ENCODE results near the gene CHIC1. TPM values are rescaled to one million over a fixed set of nuclear protein-coding genes. Genes with fewer than 3 reads are reported as not detected.
"Not testable (repeated sequence)": the region's sequence is repeated elsewhere in the genome, so short reads cannot be mapped to it uniquely, and the experiment has no call there.

The CHIC1 gene
- total RNA-seq, 1 experiment from 2014 or later = 15.5 TPM

- Histone ChIP-seq H3K9me3 (ENCODE audit: control insufficient read depth, insufficient read depth, low read depth, low read length) (no peaks in the 10 kb centered on the region), H3K4me3 (ENCODE audit: low read depth in 2 of 2, low read length in 2 of 2) (no peak overlapping the region), H3K36me3 (ENCODE audit: control insufficient read depth, insufficient read depth, low read length) (no peaks in the 10 kb centered on the region), H3K4me1 (ENCODE audit: control insufficient read depth, insufficient read depth, low read length) (no peaks in the 10 kb centered on the region), H3K27me3 (ENCODE audit: control insufficient read depth, insufficient read depth, low read length) (no peaks in the 10 kb centered on the region), H3K27ac (ENCODE audit: low read length) (no peak overlapping the region)
- ChIA-PET POLR2A (no interaction called here), CTCF (no interaction called here)
- in situ Hi-C loops (cut with HindIII; ENCODE audit: low pct_unique_long_range_greater_than_20kb, low sequenced_read_pairs) (no loop called here), intact Hi-C loops (cut with micrococcal nuclease; ENCODE audit: unreplicated experiment) (no loop called here)
- no peak for DNase-seq (ENCODE audit: low read depth, low spot score)
- no peak for ATAC-seq
- TF ChIP-seq REST (IDR thresholded peaks at IDR 0.05; ENCODE audit: insufficient read depth in 1 of 2, low read depth in 2 of 2, low read length in 1 of 2) = no peak
- TF ChIP-seq SIN3A (IDR thresholded peaks at IDR 0.05; ENCODE audit: borderline replicate concordance, insufficient read depth, low read depth, low read length) = no peak
- TF ChIP-seq POLR2AphosphoS5 (IDR thresholded peaks at IDR 0.05; ENCODE audit: low read depth, low read length) = no peak
- TF ChIP-seq TCF7L2 (IDR thresholded peaks at IDR 0.05; ENCODE audit: low read depth, low read length) = no peak
- TF ChIP-seq CTCF (IDR thresholded peaks at IDR 0.05) = no peak
- BruUV-seq (replicated peaks) = no TSS peak
Measured at GRCh38 chrX:73524906-73525305, 38.1 kb upstream of the CHIC1 start.

GRCh38 chrX:73525928-73526690, 36.9 kb upstream of the CHIC1 start:
- POLR2A ChIA-PET = no interaction called here
- Histone ChIP-seq H3K4me3 (ENCODE audit: low read depth in 2 of 2, low read length in 2 of 2) (no peak overlapping the region), H3K9me3 (ENCODE audit: control insufficient read depth, insufficient read depth, low read depth, low read length) (no peaks in the 10 kb centered on the region), H3K4me1 (ENCODE audit: control insufficient read depth, insufficient read depth, low read length) (no peaks in the 10 kb centered on the region), H3K27me3 (ENCODE audit: control insufficient read depth, insufficient read depth, low read length) (no peaks in the 10 kb centered on the region), H3K27ac (ENCODE audit: low read length) (no peak overlapping the region), H3K36me3 (ENCODE audit: control insufficient read depth, insufficient read depth, low read length) (no peaks in the 10 kb centered on the region)
- in situ Hi-C loops (cut with HindIII; ENCODE audit: low pct_unique_long_range_greater_than_20kb, low sequenced_read_pairs) = no loop called here
- TF ChIP-seq SIN3A (IDR thresholded peaks at IDR 0.05; ENCODE audit: borderline replicate concordance, insufficient read depth, low read depth, low read length) = no peak
- no peak for TF ChIP-seq CTCF (IDR thresholded peaks at IDR 0.05)
- no peak for TF ChIP-seq TCF7L2 (IDR thresholded peaks at IDR 0.05; ENCODE audit: low read depth, low read length)
- no peak for TF ChIP-seq POLR2AphosphoS5 (IDR thresholded peaks at IDR 0.05; ENCODE audit: low read depth, low read length)
- TF ChIP-seq REST (IDR thresholded peaks at IDR 0.05; ENCODE audit: insufficient read depth in 1 of 2, low read depth in 2 of 2, low read length in 1 of 2) = no peak
- CTCF ChIA-PET = no interaction called here
- ATAC-seq (no peak), DNase-seq (ENCODE audit: low read depth, low spot score) (no peak)
- no TSS peak for BruUV-seq (replicated peaks)
- intact Hi-C loops (cut with micrococcal nuclease; ENCODE audit: unreplicated experiment) = no loop called here

- H3K36me3 ChIP-seq (ENCODE audit: control insufficient read depth, insufficient read depth, low read length); H3K9me3 ChIP-seq (ENCODE audit: control insufficient read depth, insufficient read depth, low read depth, low read length); CTCF ChIA-PET; intact Hi-C loops (cut with micrococcal nuclease; ENCODE audit: unreplicated experiment); in situ Hi-C loops (cut with HindIII; ENCODE audit: low pct_unique_long_range_greater_than_20kb, low sequenced_read_pairs); DNase-seq (ENCODE audit: low read depth, low spot score); POLR2A ChIA-PET; H3K4me3 ChIP-seq (ENCODE audit: low read depth in 2 of 2, low read length in 2 of 2); H3K27ac ChIP-seq (ENCODE audit: low read length); ATAC-seq; H3K27me3 ChIP-seq (ENCODE audit: control insufficient read depth, insufficient read depth, low read length); H3K4me1 ChIP-seq (ENCODE audit: control insufficient read depth, insufficient read depth, low read length); BruUV-seq (replicated peaks): not testable (repeated sequence)
Measured at GRCh38 chrX:73531655-73532054, 31.3 kb upstream of the CHIC1 start.

Data from Panc1 (cell line).